Measurements from ENCODE around the gene CDK5R1.
"Not testable (repeated sequence)": the region's sequence is repeated elsewhere in the genome, so short reads cannot be mapped to it uniquely, and the experiment has no call there.

CDK5R1 gene

DNA sequence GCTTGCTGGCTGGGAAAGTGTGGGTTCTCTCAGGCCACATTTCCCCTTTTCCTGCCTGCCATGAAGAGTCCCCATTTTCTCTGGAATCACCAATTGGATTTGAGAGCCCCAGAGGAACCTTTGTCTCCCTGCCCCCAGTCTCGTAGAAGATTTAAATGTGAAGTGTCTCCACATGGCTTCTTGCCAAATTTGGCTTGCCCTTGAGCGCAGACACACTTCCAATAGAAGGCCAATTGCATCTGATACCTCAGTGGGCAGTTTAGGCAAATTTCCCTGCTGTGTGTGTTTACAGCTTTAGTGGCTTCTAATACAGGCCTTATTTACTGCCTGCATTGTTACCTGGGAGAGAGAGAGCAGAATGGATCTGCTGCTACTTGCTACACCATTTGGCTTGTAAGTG lies 29.7 kb downstream of the CDK5R1 start:
- DNase-seq (ENCODE audit: low read depth, low spot score): no peak

DNA sequence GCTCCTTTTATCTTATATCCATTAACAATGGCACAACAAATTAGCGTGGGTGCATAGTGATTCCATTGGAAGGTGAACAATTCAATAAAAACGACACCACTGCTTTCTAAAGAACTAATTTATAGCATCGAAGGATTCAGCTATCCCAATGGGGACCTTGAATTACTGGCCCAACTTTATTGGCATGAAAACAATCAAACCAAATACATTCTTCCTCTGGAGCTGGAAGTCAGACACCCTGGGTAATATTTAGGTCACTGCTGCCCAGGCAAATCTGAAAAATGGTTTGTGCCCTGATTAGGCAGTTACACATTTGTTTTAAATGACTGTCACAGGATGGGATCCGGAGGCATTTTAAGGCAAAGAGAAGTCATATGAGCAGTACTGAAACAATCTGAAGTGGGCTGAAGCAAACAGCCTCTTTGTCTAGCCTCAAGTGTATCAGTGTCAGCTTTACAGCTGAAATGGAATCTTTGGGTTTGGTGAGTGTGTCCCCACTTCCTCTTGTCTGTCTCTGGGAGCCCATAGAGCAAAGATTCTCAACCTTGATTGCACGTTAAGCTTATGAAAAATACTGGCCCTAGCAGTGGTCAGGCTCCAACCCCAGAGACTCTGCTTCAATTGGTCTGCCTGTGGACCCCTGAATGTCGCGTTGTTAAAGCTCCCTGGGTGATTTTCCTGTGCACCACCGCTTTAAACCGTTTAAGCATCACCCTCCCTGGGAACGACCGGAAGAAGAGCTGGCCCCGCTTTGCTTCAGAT lies 30.3 kb downstream of the CDK5R1 start:
- no peak for DNase-seq (ENCODE audit: low read depth, low spot score)

DNA sequence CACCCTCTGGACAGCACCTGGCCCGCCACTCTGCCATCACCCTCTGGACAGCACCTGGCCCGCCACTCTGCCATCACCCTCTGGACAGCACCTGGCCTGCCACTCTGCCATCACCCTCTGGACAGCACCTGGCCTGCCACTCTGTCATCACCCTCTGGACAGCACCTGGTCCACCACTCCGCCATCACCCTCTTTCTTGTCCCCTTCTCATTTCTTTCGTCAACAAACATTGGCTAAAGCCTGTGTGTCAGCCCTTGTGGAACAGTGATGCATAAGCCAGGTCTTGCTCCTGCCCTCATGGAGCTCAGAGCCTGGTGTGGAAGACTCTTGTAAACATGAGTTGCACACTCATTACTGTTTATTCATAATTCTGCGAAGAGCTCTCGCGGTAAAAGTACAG lies 31.2 kb downstream of the CDK5R1 start:
- DNase-seq (ENCODE audit: low read depth, low spot score): no peak

DNA sequence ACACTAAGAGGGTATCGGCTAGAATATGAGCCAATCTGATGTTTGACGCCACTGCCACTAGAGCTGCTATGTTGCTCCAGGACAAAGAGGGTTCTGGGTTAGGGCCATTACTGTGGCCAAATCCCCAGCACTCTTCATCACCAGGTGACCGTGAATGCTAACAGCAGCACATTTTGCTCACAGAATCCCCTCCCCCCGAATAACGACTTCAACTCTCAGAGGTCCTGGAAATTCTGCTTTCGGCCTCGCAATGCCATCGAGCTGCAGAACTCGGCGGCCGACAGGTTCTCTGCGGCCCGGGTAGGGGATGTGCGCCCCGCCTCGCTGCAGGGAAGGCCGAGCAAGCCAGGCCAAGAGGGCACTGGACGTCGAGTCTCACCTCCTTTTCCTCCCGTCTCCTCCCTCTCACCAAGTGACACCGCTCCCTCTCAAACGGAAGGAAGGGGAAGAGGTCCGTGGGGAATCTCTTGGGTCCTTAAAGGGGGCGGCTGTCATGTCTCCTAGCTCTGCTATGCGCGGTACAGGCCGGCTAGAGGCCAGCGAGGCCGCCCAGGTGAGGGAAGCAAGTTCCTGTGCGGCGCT lies 31.9 kb downstream of the CDK5R1 start:
- DNase-seq (ENCODE audit: low read depth, low spot score): no peak

DNA sequence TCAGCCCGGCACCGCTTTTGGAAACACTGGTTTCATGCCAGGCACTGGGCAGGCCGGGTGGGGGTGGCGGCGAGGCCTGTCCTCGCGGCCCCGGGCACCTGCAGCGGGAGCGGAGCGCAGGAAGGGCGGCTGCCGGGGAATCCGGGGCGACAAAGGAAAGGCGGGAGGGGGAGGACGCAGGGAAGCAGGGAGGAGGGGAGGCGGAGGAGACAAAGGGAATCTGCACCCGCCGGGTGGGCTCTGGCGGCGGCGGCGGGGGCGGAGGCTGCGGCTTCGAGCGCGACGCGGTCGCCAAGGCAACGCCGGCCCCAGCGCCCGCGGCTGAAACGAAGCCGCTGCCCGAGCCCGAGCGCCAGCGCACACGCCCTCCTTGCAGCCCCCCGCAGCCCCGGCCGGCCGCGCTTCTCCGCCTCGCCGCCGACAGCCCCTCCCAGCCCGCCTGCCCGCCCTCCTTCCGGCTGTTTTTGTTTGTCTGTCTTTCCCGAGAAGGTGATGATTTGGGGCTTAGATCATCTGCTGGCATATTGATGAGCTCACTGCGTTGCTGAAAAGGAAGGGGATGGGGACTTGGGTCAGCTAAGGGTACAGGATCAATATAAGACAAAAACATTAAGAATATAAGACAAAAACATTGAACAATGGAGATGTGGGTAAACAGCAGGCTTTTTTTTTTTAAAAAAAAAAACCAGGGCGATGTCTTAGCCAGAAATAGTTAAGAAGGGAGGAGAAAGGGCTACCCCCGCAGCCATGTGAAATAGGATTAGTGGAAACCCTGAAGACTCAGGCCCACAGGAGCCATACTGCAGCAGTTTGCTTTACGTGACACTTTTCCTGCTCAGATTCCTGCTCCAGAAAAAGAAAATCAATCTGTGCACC lies 32.7 kb downstream of the CDK5R1 start:
- DNase-seq (ENCODE audit: low read depth, low spot score): no peak

DNA sequence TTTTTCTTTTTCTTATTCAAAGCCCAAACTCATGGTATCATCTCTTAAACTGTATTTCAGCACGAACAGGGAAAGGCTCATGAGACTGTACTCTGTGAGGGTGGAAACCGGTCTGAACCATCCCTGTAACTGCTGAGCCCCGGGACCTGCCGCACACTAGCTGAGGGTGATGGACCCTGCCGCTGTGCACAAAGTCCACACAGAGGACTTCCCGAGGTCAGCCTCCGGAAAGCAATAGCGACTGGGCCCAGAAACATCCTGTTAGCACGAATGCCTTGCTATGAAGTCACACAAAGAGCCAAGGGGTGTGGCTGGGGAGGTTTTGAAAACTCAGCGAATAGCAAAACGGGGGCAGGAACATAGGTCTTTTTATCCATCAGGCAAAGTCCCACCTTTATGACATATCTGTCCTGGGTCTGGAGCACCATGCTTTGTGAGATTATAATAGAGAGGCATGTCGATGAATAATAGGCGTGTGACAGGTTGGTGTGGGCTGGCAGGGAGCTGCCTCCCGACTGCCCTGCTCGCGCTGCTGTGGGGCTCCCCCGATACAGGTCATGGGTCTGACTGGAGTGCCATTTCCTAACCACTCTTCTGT lies 33.4 kb downstream of the CDK5R1 start:
- DNase-seq (ENCODE audit: low read depth, low spot score): no peak

DNA sequence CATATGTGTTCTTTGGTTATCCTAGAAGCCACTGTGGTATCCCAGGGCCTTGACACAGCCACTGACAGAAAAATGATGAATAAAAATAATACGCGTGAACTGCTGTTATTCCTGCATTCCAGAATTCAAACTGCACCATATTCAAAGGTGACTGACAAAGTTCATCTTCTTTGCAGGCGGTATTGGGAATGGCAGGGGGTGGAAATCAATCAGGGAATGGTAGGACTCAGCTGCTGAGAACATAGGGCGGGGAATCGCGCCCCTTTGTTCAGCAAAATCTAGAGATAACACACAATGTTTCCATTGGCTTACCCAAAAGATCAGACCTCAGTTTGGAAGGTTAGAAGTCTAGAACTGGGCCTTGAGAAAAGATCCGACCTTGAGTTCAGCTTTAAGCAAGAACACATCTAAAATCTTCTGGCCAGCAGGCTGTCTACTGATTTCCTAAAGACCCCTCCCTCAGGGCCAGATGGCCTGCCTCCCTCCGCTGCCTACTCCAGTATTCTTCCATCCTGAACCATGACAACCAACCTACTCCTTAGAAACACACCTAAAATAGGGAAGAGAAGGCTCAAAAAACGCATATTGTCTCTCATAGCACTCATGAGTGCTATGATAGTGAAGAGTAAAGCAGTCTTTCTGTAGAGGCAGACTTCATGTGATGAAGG lies 34.1 kb downstream of the CDK5R1 start:
- DNase-seq (ENCODE audit: low read depth, low spot score): no peak

DNA sequence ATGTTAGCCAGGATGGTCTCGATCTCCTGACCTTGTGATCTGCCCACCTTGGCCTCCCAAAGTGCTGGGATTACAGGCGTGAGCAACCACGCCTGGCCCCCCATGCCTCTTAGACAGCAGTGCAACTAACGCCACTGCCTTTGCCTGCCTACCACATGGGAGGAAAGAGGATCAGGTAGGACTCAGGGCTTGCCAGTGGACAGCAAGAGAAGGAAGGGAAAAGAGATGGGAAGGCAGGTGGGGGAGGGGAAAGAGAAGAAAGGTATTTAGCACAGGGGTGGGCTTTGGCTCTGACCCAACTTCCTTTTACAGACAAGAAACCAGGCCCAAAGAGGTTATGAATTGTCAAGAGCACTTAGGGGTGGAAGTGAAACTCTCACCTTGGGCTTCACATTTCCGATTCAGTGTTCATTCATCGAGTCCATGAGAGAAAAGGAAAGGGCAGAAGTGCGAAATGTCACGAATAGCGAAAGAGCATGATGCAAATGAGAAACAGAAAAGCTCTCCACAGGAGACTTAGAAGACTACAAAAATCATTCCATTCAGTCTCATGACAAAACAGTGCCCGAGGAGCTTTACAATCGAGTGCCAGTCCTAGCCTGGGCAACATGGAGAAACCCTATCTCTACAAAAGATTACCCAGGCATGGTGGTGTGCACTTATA lies 36.4 kb downstream of the CDK5R1 start:
- peak; percentile 21 for DNase-seq (ENCODE audit: low read depth, low spot score)

DNA sequence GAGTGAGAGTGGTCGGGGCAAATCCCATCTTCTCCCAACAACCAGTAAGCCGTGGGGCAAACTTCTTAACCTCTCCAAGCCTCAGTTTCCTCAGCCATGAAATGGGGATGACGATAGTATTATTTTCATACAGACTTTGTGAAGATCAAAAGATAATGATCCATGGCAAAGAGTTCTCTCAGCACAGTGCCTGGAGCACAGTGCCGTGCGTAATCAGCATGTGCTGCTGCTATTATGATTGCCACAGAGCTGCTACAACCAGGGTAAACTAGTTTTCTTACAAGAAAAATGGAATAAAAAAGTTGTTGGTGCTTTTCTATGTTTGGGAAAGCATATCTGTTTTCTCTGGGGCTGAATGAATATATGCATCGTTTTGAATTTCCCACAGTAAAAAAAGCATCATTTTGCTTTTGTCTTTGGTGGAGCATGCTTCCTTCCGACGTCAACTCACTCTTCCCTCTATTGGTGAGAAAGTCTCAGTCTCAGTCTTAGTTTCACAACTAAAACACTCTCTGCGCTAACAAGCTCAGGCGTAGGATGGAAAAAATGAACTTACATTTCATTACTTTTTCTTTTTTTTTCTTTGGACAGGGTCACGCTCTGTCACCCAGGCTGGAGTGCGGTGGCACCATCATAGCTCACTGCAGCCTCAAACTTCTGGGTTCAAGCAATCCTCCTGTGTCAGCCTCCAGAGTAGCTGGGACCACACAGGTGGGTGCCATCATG lies 37.2 kb downstream of the CDK5R1 start:
- DNase-seq (ENCODE audit: low read depth, low spot score): no peak

DNA sequence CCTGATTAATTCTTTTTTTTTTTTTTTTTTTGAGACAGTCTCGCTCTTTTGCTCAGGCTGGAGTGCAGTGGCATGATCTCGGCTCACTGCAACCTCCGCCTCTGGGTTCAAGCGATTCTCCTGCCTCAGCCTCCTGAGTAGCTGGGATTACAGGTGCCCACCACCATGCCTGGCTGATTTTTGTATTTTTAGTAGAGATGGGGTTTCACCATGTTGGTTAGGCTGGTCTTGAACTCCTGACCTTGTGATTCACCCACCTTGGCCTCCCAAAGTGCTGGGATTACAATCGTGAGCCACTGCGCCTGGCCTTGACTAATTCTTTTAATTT lies 37.7 kb downstream of the CDK5R1 start:
- DNase-seq (ENCODE audit: low read depth, low spot score): not testable (repeated sequence)

DNA sequence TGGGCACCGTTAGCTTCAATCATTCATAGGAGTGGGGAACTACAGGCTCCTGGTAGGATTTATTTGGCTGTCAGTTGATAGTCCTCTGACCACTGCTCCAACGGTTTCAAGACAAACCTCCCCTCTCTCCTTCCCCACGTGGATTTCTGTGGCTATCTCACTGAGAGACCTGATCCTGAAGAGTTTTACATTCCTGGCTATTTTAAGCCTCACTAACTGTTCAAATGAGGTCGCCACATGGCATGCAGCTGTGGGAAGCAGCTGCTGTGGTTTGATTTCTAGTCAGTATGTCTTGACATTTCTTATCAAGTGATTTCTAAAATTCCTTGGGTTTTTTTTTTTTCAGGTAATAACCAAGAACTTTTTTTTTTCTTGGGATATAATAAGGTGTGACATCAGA lies 38.3 kb downstream of the CDK5R1 start:
- DNase-seq (ENCODE audit: low read depth, low spot score): no peak

DNA sequence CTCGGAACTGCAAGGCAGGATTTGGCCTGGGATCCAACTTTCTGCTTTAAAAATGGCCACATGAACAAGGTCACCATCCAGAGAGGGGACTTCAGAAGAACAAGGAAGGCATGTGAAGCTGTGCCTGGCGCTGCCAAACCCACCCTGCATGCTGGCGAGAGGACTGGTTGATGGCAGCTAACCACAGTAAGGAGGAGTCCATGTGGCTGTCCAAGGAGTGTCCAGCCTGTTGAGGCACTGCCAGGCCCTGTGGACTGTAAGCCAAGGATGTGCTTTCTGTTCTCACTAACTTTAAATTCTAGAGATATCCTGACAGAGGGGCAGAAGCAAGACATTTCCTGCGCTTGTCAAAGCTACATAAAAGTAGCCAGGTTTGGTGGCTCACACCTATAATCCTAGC lies 40.4 kb downstream of the CDK5R1 start:
- DNase-seq (ENCODE audit: low read depth, low spot score): no peak

DNA sequence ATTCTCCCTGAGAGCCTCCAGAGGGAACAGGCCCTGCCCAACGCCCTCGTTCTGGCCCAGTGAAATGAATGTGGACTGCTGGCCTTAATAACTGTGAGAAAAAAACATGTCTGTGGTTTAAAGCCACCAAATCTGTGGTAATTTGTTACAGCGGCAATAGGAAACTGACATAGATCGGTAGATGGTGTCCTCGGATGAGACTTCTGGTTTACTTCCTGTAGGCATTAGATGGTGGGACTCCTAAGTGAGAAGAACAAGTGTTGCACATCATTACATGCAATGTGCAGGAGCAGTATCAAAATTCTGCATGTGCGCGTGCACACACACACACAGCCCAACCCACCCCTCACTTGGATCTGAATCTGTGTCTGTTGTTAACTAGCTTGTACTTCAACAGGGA lies 42.0 kb downstream of the CDK5R1 start:
- no peak for DNase-seq (ENCODE audit: low read depth, low spot score)

DNA sequence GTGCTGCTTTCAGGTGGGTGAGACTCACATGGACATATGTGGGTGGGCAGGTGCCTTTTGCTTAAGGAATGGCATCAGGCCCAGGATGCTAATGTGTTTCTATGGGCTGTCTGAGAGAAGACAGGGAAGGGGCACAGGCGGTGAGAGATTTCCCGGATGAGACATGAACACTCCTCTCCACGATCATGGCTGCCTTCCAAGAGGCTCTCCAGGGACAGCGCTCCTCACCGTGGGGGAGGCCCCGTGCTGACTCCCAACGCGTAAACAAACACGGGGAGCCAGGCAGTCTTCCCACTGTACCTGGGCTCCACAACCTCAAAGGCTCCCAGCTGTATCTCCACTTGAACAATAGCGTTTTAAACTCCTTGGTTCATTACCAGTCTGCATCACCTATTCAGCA lies 42.8 kb downstream of the CDK5R1 start:
- no peak for DNase-seq (ENCODE audit: low read depth, low spot score)

DNA sequence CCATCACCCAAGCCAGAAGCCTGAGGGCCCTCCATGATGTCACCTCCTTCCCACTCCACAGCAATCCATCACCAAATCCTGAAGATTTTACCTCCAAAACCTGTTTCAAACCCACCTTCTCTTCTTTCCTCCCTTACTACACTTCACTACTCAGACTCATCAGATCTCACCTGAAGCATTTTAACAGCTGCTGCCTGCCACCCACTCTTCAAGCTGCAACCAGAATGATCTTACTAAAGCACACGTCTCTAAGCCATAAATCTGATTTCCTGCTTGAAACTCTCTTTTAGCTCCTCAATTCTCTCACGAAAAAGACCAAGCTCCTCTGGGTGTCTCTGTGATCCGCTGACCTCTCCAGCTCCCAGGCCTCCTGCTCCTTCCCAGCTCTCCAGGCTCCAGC lies 46.5 kb downstream of the CDK5R1 start:
- no peak for DNase-seq (ENCODE audit: low read depth, low spot score)

DNA sequence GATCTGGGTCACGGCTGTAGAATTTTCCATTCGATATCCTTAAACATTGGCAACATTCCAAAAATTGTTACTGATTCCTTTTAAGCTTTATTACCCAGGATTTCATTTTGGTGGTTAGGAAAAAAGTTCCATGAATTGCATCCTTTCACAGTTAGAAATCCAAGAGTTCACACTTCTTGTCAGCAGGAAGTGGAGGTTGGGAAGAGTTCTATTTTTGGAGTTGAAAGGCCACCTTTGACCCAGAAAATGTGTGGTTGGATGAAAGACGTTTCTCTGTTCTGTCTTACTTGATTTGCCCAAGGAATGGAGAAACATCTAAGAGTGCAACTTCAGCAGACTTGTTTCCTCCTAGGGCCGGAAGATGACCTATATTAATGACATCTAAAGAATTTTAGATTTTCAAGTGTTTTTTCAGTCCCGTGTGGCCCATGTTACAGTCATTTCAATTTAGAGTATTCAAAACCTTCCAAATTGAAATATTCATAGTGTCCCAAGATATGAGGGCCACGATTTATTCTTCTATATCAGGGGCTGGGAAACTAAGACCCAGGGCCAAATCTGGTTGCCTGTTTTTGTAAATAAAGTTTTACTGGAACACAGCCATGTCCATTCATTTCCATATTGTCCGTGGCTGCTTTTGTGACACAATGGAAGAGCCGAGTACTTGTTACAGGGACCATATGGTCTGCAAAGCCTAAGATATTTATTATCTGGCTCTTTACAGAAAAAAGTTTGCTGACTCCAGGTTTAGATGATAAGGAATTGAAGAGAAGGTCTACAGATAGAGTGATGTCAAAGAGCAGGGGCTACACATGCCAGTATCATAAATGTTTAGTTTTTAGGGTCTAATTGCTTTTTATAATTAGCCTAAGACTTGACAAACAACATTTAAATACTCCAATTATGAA lies 50.2 kb downstream of the CDK5R1 start:
- no peak for DNase-seq (ENCODE audit: low read depth, low spot score)

All from activated naive CD8-positive, alpha-beta T cell treated with anti-CD3 and anti-CD28 coated beads, Interleukin-2, amount 50 U/mL, for 16 hours (primary cell).